GM12873 (cell line): Measurements from ENCODE around the gene SRP54.

Experiments used
- TF ChIP-seq, protein P1 (sequence below): IDR thresholded peaks from 2 replicates; pipeline ENCODE4 v1.5.1; 2012; ENCODE audit warnings: low read depth, mild to moderate bottlenecking, moderate library complexity, low read length, control low read depth; ENCODE audit not compliant: insufficient read depth; ENCODE audit errors: missing control alignments

Gene SRP54

DNA sequence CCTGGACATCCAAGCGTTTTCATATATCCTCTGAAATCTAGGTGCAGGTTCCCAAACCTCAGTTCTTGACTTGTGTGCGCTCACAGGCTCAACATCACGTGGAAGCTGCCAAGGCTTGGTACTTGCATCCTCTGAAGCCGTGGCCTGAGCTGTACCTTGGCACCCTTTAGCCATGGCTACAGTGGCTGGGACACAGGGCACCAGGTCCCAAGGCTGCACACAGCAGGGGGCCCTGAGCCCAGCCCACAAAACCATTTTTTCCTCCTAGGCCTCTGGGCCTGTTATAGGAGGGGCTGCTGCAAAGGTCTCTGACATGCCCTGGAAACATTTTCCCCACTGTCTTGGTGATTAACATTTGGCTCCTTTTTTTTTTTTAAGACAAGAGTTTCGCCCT, 51.6 kb downstream of the SRP54 start:
- TF ChIP-seq, protein P1, sequence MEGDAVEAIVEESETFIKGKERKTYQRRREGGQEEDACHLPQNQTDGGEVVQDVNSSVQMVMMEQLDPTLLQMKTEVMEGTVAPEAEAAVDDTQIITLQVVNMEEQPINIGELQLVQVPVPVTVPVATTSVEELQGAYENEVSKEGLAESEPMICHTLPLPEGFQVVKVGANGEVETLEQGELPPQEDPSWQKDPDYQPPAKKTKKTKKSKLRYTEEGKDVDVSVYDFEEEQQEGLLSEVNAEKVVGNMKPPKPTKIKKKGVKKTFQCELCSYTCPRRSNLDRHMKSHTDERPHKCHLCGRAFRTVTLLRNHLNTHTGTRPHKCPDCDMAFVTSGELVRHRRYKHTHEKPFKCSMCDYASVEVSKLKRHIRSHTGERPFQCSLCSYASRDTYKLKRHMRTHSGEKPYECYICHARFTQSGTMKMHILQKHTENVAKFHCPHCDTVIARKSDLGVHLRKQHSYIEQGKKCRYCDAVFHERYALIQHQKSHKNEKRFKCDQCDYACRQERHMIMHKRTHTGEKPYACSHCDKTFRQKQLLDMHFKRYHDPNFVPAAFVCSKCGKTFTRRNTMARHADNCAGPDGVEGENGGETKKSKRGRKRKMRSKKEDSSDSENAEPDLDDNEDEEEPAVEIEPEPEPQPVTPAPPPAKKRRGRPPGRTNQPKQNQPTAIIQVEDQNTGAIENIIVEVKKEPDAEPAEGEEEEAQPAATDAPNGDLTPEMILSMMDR = no peak

DNA sequence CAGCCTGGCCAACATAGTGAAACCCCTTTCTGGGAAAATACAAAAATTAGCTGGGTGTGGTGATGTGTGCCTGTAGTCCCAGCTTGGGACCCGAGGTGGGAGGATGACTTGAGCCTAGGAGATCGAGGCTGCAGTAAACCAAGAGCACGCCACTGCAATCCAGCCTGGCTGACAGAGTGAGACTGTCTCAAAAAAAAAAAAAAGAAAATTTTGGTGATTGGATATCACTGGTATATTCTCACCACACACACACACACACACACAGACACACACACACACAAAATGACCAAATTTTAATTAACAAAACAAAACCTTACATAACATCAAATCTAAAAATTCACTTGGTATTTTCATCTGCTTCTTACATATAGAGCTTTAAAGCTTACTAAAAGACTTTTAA, 59.8 kb downstream of the SRP54 start:
- TF ChIP-seq, protein P1 = no peak

DNA sequence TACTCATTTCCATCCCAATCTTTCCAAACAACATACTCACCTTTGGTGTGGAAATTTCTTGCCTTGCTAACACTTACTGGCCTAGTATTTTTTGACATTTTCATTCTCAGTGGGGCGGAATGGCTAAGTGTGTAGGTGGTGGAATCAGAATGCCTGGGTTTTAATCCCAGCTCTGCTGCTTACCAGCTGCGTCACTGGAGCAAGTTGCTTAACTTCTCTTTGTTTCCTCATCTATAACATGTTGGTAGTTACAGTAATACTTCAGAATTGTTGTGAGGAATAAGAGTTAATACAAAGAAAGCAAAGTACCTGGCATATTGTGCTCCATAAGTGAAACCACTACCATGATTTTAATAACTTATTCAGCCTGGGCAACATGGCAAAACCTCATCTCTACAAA, 60.3 kb downstream of the SRP54 start:
- TF ChIP-seq, protein P1 = no peak

DNA sequence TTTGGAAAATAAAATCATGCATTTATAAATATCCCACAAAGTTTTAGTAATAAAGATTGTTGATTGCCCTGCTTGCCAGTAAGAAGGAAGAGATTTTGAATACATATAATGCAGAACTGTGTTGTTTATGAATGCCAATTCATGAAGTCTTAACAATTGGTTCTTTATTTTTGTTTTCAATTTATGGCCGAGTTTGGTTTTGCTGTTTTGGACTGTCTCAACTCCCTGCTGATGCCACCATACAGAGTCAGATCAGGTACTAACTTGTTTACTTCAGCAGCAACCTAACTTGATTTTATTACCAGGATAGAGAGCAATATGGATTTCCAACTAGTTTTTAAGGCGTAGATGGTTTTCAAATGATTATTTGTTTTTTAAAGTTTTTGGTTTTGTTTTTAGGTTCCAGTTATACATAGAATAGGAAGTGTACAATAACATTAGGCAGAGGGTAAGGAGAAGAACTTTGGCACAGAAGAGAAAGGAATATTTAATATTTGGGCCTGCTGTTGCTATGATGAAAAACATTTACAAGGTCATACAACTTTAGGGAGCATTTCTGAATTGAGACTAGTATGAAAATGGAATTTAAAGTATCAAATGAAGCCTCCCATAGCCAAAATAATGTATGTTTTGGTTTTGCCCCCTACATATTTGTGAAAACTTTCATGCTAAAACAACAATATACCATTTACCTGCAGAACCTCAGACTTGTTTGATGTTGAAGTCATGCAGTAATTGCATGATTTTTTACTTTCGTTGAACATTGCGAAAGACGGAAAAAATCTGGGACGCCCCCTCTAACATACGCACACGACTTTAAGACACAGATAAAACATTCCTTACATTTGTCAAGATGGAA, 62.4 kb downstream of the SRP54 start:
- TF ChIP-seq, protein P1 = no peak

DNA sequence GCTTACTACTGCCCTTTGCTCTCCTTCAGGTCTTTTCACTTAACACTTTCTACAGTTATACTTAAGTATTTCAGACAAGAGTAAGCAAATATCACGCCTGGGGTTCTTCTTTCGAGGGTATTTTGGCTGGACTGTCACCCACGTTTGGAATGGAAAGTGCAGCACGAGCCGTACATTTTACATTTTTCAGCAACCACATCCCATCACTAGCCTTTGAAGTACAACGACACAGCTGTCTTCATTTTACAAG, 62.9 kb downstream of the SRP54 start:
- TF ChIP-seq, protein P1 = no peak

DNA sequence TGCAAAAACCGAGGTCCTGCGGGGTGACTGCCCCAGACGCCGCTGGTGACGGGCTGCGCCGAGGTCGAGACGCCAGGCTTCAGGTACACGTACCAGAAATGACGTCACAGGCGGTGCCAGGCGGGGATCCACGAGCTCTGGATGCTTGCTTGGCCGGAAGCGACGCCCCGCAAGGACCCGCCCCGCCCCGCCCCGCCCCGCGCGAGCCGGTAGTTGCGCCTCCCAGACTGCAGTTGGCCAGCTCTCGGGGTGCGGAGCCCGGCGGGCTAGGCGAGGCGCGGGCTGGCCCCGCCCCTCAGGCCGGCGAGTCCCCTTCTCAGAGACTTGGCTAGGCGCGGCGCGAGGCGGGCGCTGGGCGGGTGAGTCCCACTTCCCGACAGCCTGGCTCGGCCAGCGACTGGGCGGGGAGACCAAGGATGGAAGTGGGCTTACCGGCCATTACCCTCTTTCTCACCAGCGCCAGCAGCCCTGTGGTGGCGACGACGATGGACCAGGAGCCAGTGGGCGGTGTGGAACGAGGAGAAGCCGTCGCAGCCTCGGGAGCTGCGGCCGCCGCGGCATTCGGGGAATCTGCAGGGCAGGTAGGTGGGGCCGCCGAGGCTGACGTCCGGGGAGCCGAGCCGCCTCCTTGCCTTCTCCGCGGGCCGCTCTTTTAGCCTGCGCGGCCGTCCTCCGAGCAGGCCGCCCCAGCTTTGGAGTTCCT, 63.4 kb downstream of the SRP54 start, which contains the start of gene FAM177A1:
Gene FAM177A1, plus strand, starts transcription at position 225 of the 703 bp plus-strand sequence. Its CDS starts 192 bp downstream, at position 417.
- TF ChIP-seq, protein P1 = no peak

DNA sequence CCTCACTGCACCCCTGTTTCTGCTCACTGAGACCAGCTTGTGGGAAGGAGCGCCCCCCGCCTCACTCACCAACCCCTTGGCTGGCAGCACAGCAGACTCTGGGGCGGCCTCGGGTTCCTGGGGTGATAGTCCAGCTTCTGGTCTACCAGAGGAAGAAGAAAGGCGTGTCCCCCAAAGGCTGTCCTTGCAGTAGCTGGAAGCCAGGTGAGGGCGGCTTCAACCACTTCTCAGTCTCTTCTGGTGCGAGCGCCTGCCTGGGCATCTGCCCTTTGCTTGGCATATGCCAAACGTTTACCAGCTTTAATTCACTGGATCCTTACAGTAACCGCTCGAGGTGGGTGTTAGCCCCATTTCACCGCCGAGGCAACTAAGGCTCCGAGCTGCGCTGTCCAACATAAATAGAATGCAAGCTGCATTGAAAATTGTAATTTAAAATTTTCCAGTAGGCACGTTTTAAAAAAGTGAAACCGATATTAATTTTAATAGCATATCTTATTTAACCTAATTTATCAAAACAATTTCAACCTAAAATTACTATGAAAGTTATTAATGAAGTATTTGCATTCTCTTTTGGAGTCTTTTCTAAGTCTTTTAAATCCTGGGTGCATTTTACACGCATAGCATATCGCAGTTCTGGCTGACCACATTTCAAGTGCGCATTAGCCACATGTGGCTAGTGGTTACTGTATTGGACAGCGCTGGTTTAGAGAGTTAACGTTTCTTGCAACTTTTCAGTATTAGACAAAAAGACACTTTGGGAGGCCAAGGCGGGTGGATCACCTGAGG, 64.2 kb downstream of the SRP54 start:
- TF ChIP-seq, protein P1 = no peak
